ENCODE measurements around the gene RASSF4.

Gene RASSF4, protein sequence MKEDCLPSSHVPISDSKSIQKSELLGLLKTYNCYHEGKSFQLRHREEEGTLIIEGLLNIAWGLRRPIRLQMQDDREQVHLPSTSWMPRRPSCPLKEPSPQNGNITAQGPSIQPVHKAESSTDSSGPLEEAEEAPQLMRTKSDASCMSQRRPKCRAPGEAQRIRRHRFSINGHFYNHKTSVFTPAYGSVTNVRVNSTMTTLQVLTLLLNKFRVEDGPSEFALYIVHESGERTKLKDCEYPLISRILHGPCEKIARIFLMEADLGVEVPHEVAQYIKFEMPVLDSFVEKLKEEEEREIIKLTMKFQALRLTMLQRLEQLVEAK

GRCh38 chr10:44959247-44960087, at the start of gene RASSF4:
RASSF4 (plus strand) TSS chr10:44959802; CDS start chr10:44970203, 10,401 bp downstream.
- DNase-seq (ENCODE audit: low read depth), result peak; percentile 87
- TF ChIP-seq CTCF (IDR thresholded peaks at IDR 0.05; ENCODE audit: insufficient read depth, low read depth, low read length, missing control alignments), result no peak
- peak within 1 kb of the TSS; percentile 61 for H3K4me3 ChIP-seq (ENCODE audit: low read length)

GRCh38 chr10:44909910-44910309, 49.7 kb upstream of the RASSF4 start:
- TF ChIP-seq CTCF (IDR thresholded peaks at IDR 0.05; ENCODE audit: insufficient read depth, low read depth, low read length, missing control alignments), result no peak
- DNase-seq (ENCODE audit: low read depth), result no peak
- H3K4me3 ChIP-seq (ENCODE audit: low read length), result no peak overlapping the region

DNA sequence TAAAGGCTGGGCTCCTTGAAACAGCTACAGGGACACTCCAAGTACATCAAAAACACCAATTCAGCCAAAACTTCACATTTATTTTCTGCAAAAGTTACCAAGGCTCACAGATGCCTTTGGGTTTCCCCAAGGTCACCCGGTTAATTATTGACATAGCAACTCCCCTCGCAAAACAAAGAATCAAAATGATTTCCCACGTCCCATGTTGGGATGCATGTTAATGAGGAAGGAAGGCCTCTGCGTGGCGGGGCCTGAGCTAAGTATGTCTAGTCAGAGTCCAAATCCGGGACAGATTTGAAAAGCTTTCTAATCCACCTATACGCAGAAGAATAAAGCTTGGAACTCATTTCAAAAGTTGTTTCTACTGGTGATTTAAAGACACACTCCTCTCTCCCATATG, 49.0 kb upstream of the RASSF4 start:
- TF ChIP-seq CTCF (IDR thresholded peaks at IDR 0.05; ENCODE audit: insufficient read depth, low read depth, low read length, missing control alignments), result no peak
- no peak for DNase-seq (ENCODE audit: low read depth)

GRCh38 chr10:44911081-44911540, 48.5 kb upstream of the RASSF4 start, which contains the start of gene TMEM72:
TMEM72 (plus strand) TSS chr10:44911337; CDS start chr10:44911513, 176 bp downstream.
- no peak within 1 kb of the TSS for H3K4me3 ChIP-seq (ENCODE audit: low read length)
- no peak for TF ChIP-seq CTCF (IDR thresholded peaks at IDR 0.05; ENCODE audit: insufficient read depth, low read depth, low read length, missing control alignments)
- no peak for DNase-seq (ENCODE audit: low read depth)

More for the DNA sequence above, 49.0 kb upstream of the RASSF4 start:
- no peak overlapping the region for H3K4me3 ChIP-seq (ENCODE audit: low read length)

DNA sequence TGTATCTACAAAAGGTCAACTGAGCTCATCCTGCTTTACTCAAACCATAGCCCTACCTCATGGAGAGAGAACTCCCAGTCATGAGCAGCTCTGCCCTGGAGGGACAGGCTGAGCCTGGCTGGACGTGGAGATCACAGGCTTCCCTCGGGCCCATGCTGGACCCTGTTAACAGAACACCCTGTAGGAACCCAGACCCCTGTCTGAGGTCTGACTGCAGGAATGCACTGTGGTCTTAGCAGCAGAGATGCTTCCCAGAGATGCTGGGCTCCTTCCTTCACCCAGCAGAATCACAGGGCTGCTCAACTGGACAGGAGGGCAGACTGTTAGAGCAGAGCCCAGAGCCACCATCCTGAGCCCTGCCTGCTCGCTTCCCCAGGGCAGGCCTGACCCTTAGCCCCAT, 47.7 kb upstream of the RASSF4 start:
- TF ChIP-seq CTCF (IDR thresholded peaks at IDR 0.05; ENCODE audit: insufficient read depth, low read depth, low read length, missing control alignments), result no peak
- no peak for DNase-seq (ENCODE audit: low read depth)
- no peak overlapping the region for H3K4me3 ChIP-seq (ENCODE audit: low read length)

- H3K4me3 ChIP-seq (ENCODE audit: low read length), result no peak overlapping the region
- no peak for DNase-seq (ENCODE audit: low read depth)
- no peak for TF ChIP-seq CTCF (IDR thresholded peaks at IDR 0.05; ENCODE audit: insufficient read depth, low read depth, low read length, missing control alignments)
Observed at GRCh38 chr10:44913350-44914081, 46.1 kb upstream of the RASSF4 start.
